HG02981 (cell line): Measurements from ENCODE around the gene ATXN7L3.

Experiments used
- ATAC-seq: cut with Tn5 transposase; IDR thresholded peaks from one replicate; pipeline ENCODE4 v1.9.1; 2021; ENCODE audit warnings: mild to moderate bottlenecking, moderate library complexity; ENCODE audit not compliant: unreplicated experiment

Gene ATXN7L3

GRCh38 chr17:44202756-44203155 lies 3.1 kb upstream of the ATXN7L3 start:
- no peak for ATAC-seq

GRCh38 chr17:44200478-44201155 lies 933 bp upstream of the ATXN7L3 start:
- peak; percentile 2 for ATAC-seq

GRCh38 chr17:44198721-44199552 lies 747 bp downstream of the ATXN7L3 start:
- ATAC-seq, result peak; percentile 27

- no peak for ATAC-seq
Observed at GRCh38 chr17:44197980-44198720, 1.5 kb downstream of the ATXN7L3 start.

- no peak for ATAC-seq
Observed at GRCh38 chr17:44197107-44197506, 2.6 kb downstream of the ATXN7L3 start.

- ATAC-seq, result no peak
Observed at GRCh38 chr17:44193326-44194084, 6.2 kb downstream of the ATXN7L3 start.

GRCh38 chr17:44192750-44193149 lies 6.9 kb downstream of the ATXN7L3 start:
- no peak for ATAC-seq

- no peak for ATAC-seq
Observed at GRCh38 chr17:44191941-44192496, 7.7 kb downstream of the ATXN7L3 start.

GRCh38 chr17:44191369-44191768 lies 8.3 kb downstream of the ATXN7L3 start:
- ATAC-seq, result no peak

- ATAC-seq, result no peak
Observed at GRCh38 chr17:44190481-44190880, 9.2 kb downstream of the ATXN7L3 start.

- no peak for ATAC-seq
Observed at GRCh38 chr17:44188576-44189403, 10.9 kb downstream of the ATXN7L3 start.

- peak; percentile 21 for ATAC-seq
Observed at GRCh38 chr17:44187131-44187899, 12.4 kb downstream of the ATXN7L3 start.

- ATAC-seq, result peak; percentile 76
Observed at GRCh38 chr17:44186307-44187130, 13.2 kb downstream of the ATXN7L3 start, which contains the start of gene TMUB2. TMUB2 (plus strand) TSS chr17:44186972; CDS start chr17:44187709, 737 bp downstream.

- no peak for ATAC-seq
Observed at GRCh38 chr17:44184212-44184810, 15.4 kb downstream of the ATXN7L3 start.

- ATAC-seq, result no peak
Observed at GRCh38 chr17:44183024-44183423, 16.7 kb downstream of the ATXN7L3 start.

- ATAC-seq, result no peak
Observed at GRCh38 chr17:44178133-44178532, 21.6 kb downstream of the ATXN7L3 start.

- ATAC-seq, result no peak
Observed at GRCh38 chr17:44177640-44178039, 22.0 kb downstream of the ATXN7L3 start.
